Caco-2 (cell line): ENCODE measurements around the gene PODXL2. TPM values are rescaled to one million over a fixed set of nuclear protein-coding genes. Genes with fewer than 3 reads are reported as not detected.

Experiments
- BruUV-seq: library from RNA; stranded (reverse); fragments of 400-500 nt; replicated peaks from 2 replicates; lab custom pipeline; 2021; lab: Mats Ljungman, UMichigan
- CTCF ChIA-PET: fragments of 300-600 bp; sonication (Branson Sonifier 250); formaldehyde crosslinking; loops from one replicate; lab custom pipeline; 2022; ENCODE audit warnings: antibody characterized with exemption; lab: Charles Lee
- POLR2A ChIA-PET: fragments of 300-600 bp; sonication (Branson Sonifier 250); formaldehyde crosslinking; loops from one replicate; lab custom pipeline; 2022; ENCODE audit warnings: antibody characterized with exemption; lab: Charles Lee
- DNase-seq, 2 experiments: peaks; one replicate each; pipeline versions ENCODE4 v3.0.0 to v3.0.0-alpha.2; 2020 to 2022
- H3K27me3 ChIP-seq: replicated peaks from 2 replicates; pipeline ENCODE4 v1.6.0; 2011; ENCODE audit warnings: low read length; ENCODE audit not compliant: control insufficient read depth, insufficient read depth
- H3K36me3 ChIP-seq: 2 replicates; pipeline ENCODE4 v1.5.1; 2011; ENCODE audit warnings: low read length; ENCODE audit not compliant: control insufficient read depth, insufficient read depth
- H3K4me1 ChIP-seq: fragments of 250-450 bp; sonication (Bioruptor Pico); 2 replicates; pipeline ENCODE4 v1.5.1; 2020; ENCODE audit warnings: mild to moderate bottlenecking
- H3K4me3 ChIP-seq: 2 replicates; pipeline ENCODE4 v1.5.1; 2011; ENCODE audit warnings: low read depth, mild to moderate bottlenecking, control low read depth, low read length
- H3K9me3 ChIP-seq: fragments of 250-450 bp; sonication (Bioruptor Pico); 2 replicates; pipeline ENCODE4 v1.5.1; 2020; ENCODE audit warnings: mild to moderate bottlenecking, moderate library complexity
- H3K27ac Mint-ChIP-seq: one replicate; pipeline ENCODE4 v1.8.0; 2022; ENCODE audit warnings: mixed read lengths; ENCODE audit not compliant: unreplicated experiment
- H3K27me3 Mint-ChIP-seq: one replicate; pipeline ENCODE4 v1.8.0; 2022; ENCODE audit warnings: mixed read lengths; ENCODE audit not compliant: insufficient read depth, unreplicated experiment
- H3K36me3 Mint-ChIP-seq: one replicate; pipeline ENCODE4 v1.8.0; 2022; ENCODE audit warnings: mild to moderate bottlenecking, mixed read lengths; ENCODE audit not compliant: insufficient read depth, unreplicated experiment
- H3K4me1 Mint-ChIP-seq: one replicate; pipeline ENCODE4 v1.8.0; 2022; ENCODE audit warnings: low read depth, mixed read lengths; ENCODE audit not compliant: unreplicated experiment
- H3K4me3 Mint-ChIP-seq: one replicate; pipeline ENCODE4 v1.8.0; 2022; ENCODE audit warnings: mild to moderate bottlenecking, moderate library complexity, mixed read lengths; ENCODE audit not compliant: unreplicated experiment
- H3K9me3 Mint-ChIP-seq: one replicate; pipeline ENCODE4 v1.8.0; 2022; ENCODE audit warnings: mixed read lengths; ENCODE audit not compliant: unreplicated experiment
- CTCF ChIP-seq, 2 experiments: fragments of 200-600 bp in 1 of 2; IDR thresholded peaks; 1 replicate in 1 of 2; 2 replicates in 1 of 2; pipeline versions ENCODE4 v1.5.1 to v1.8.0; 2011 to 2022; ENCODE audit warnings: antibody characterized with exemption in 1 of 2, control low read depth in 1 of 2, inconsistent platforms in 1 of 2, low read depth in 1 of 2, low read length in 1 of 2, mild to moderate bottlenecking in 1 of 2, moderate library complexity in 1 of 2; ENCODE audit not compliant: insufficient read depth in 1 of 2, severe bottlenecking in 1 of 2, unreplicated experiment in 1 of 2
- intact Hi-C: fragments of 100-400 bp; cut with micrococcal nuclease; formaldehyde crosslinking; loops from one replicate; pipeline ENCODE4 v1.10.0; 2022; ENCODE audit not compliant: unreplicated experiment
- total RNA-seq: library from RNA; stranded (reverse); gene quantifications from 2 replicates; pipeline ENCODE4 v1.2.3, GENCODE V29; 2022

The PODXL2 gene
- total RNA-seq, 1 experiment from 2014 or later: 39.1 TPM

- TF ChIP-seq CTCF (IDR thresholded peaks at IDR 0.05; ENCODE audit: insufficient read depth in 1 of 2, low read depth in 1 of 2, low read length in 1 of 2, severe bottlenecking in 1 of 2, unreplicated experiment in 1 of 2): no peak
- H3K4me1 Mint-ChIP-seq: no peaks in the 10 kb centered on the region
- no peaks in the 10 kb centered on the region for H3K27me3 Mint-ChIP-seq
- POLR2A ChIA-PET: no interaction called here
- H3K36me3 ChIP-seq: no peaks in the 10 kb centered on the region
- H3K4me3 ChIP-seq: no peak overlapping the region
- H3K36me3 Mint-ChIP-seq: no peaks in the 10 kb centered on the region
- intact Hi-C loops: no loop called here
- H3K4me1 ChIP-seq: no peaks in the 10 kb centered on the region
- CTCF ChIA-PET: no interaction called here
- no peak for DNase-seq
- H3K27me3 ChIP-seq: no peaks in the 10 kb centered on the region
- no peaks in the 10 kb centered on the region for H3K9me3 Mint-ChIP-seq
- no peak overlapping the region for H3K4me3 Mint-ChIP-seq
- no TSS peak for BruUV-seq
- no peak overlapping the region for H3K27ac Mint-ChIP-seq
- H3K9me3 ChIP-seq: no peaks in the 10 kb centered on the region
These were observed 87.4 kb downstream of the PODXL2 start for GRCh38 chr3:127716384-127716783.

GRCh38 chr3:127717357-127718244 is 88.6 kb downstream of the PODXL2 start:
- H3K4me3 Mint-ChIP-seq: no peak overlapping the region
- Histone ChIP-seq H3K4me1 (no peaks in the 10 kb centered on the region), H3K36me3 (no peaks in the 10 kb centered on the region), H3K9me3 (no peaks in the 10 kb centered on the region), H3K27me3 (no peaks in the 10 kb centered on the region), H3K4me3 (no peak overlapping the region)
- no peak for DNase-seq
- no TSS peak for BruUV-seq
- intact Hi-C loops: no loop called here
- H3K27me3 Mint-ChIP-seq: no peaks in the 10 kb centered on the region
- H3K27ac Mint-ChIP-seq: no peak overlapping the region
- CTCF ChIA-PET: no interaction called here
- H3K36me3 Mint-ChIP-seq: no peaks in the 10 kb centered on the region
- H3K9me3 Mint-ChIP-seq: no peaks in the 10 kb centered on the region
- TF ChIP-seq CTCF (IDR thresholded peaks at IDR 0.05; ENCODE audit: insufficient read depth in 1 of 2, low read depth in 1 of 2, low read length in 1 of 2, severe bottlenecking in 1 of 2, unreplicated experiment in 1 of 2): no peak
- POLR2A ChIA-PET: no interaction called here
- H3K4me1 Mint-ChIP-seq: no peaks in the 10 kb centered on the region

GRCh38 chr3:127718245-127718915 is 89.4 kb downstream of the PODXL2 start:
- Mint-ChIP-seq H3K4me1 (no peaks in the 10 kb centered on the region), H3K27me3 (no peaks in the 10 kb centered on the region), H3K36me3 (no peaks in the 10 kb centered on the region), H3K27ac (no peak overlapping the region), H3K4me3 (no peak overlapping the region), H3K9me3 (no peaks in the 10 kb centered on the region)
- TF ChIP-seq CTCF (IDR thresholded peaks at IDR 0.05; ENCODE audit: insufficient read depth in 1 of 2, low read depth in 1 of 2, low read length in 1 of 2, severe bottlenecking in 1 of 2, unreplicated experiment in 1 of 2): no peak
- POLR2A ChIA-PET: no interaction called here
- no peak overlapping the region for H3K4me3 ChIP-seq
- intact Hi-C loops: no loop called here
- H3K4me1 ChIP-seq: no peaks in the 10 kb centered on the region
- BruUV-seq: no TSS peak
- no peaks in the 10 kb centered on the region for H3K27me3 ChIP-seq
- CTCF ChIA-PET: no interaction called here
- H3K36me3 ChIP-seq: no peaks in the 10 kb centered on the region
- H3K9me3 ChIP-seq: no peaks in the 10 kb centered on the region
- DNase-seq: no peak
